Measurements from ENCODE around the gene SAMHD1. TPM values are rescaled to one million over a fixed set of nuclear protein-coding genes. Genes with fewer than 3 reads are reported as not detected.
A peak's percentile ranks its signal among the peaks of the same experiment; 100 is the strongest.

Gene SAMHD1
- total RNA-seq, 3 donors from 2014 or later (not counting 1 experiment from before 2014, with no cell fraction given): 237 to 279 (median 270) TPM

DNA sequence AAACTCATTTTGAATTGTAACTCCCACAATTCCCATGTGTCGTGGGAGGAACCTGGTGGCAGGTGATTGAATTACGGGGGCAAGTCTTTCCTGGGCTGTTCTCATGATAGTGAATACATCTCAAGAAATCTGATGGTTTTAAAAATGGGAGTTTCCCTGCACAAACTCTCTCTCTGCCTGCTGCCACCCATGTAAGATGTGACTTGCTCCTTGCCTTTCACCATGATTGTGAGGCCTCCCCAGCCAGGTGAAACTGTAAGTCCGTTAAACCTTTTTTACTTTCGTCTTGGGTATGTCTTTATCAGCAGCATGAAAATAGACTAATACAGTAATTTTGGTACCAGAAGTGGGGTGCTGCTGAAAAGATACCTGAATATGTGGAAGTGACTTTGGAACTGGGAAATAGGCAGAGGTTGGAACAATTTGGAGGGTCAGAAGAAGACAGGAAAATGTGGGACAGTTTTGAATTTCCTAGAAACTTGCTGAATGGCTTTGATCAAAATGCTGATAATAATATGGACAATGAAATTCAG is 41.4 kb upstream of the SAMHD1 start:
- WGBS (ENCODE audit: insufficient coverage): 98% methylated on average over 4 of the region's 4 CpGs
- H3K27ac Mint-ChIP-seq: no peak overlapping the region
- ATAC-seq (no peak), DNase-seq (no peak)
- no peak for TF ChIP-seq CTCF (IDR thresholded peaks at IDR 0.05)
- H3K27ac ChIP-seq (ENCODE audit: low read length): no peak overlapping the region
- peaks cover 7% of the 10 kb centered on the region for H3K36me3 ChIP-seq (ENCODE audit: control insufficient read depth, insufficient read depth, low read length)
- H3K36me3 Mint-ChIP-seq: no peaks in the 10 kb centered on the region
- H3K9me3 Mint-ChIP-seq: peaks cover 2 to 3% of the 10 kb centered on the region in 2 donors
- H3K4me1 ChIP-seq (ENCODE audit: control insufficient read depth, insufficient read depth, low read length): peaks cover 9% of the 10 kb centered on the region
- H3K9me3 ChIP-seq (ENCODE audit: control insufficient read depth, insufficient read depth, low read length): peaks cover 7% of the 10 kb centered on the region
- H3K4me3 ChIP-seq (ENCODE audit: low read length): no peak overlapping the region
- H3K27me3 Mint-ChIP-seq (ENCODE audit: low read depth in 2 of 2): no peaks in the 10 kb centered on the region
- H3K4me1 Mint-ChIP-seq: peaks cover 9 to 22% of the 10 kb centered on the region in 2 donors
- no peaks in the 10 kb centered on the region for H3K27me3 ChIP-seq (ENCODE audit: control insufficient read depth, insufficient read depth, low read length)
- intact Hi-C loops (cut with micrococcal nuclease): no loop called here
- H3K4me3 Mint-ChIP-seq: no peak overlapping the region

DNA sequence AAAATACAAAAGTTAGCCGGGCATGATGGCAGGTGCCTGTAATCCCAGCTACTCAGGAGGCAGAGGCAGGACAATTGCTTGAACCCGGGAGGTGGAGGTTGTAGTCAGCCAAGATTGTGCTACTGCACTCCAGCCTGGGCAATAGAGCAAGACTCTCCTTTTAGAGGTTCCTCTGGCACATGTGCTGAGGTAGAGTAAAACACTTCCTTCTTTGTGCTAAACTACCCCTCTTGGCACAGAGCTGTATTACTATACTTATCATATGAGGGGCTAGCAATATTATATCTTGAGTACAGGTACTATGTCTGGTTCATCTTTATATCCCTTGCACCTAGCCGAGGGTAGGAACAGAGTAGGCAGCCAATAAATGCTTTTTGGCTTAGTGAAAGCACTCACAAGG is 40.2 kb upstream of the SAMHD1 start:
- H3K4me1 Mint-ChIP-seq: peaks cover 9 to 22% of the 10 kb centered on the region in 2 donors

GRCh38 chr20:36989797-36990196 is 38.3 kb upstream of the SAMHD1 start:
- Histone ChIP-seq H3K4me3 (ENCODE audit: low read length) (no peak overlapping the region), H3K9me3 (ENCODE audit: control insufficient read depth, insufficient read depth, low read length) (peaks cover 7% of the 10 kb centered on the region), H3K27ac (ENCODE audit: low read length) (no peak overlapping the region), H3K4me1 (ENCODE audit: control insufficient read depth, insufficient read depth, low read length) (peaks cover 9% of the 10 kb centered on the region), H3K36me3 (ENCODE audit: control insufficient read depth, insufficient read depth, low read length) (no peaks in the 10 kb centered on the region), H3K27me3 (ENCODE audit: control insufficient read depth, insufficient read depth, low read length) (no peaks in the 10 kb centered on the region)
- no peaks in the 10 kb centered on the region for H3K27me3 Mint-ChIP-seq (ENCODE audit: low read depth in 2 of 2)
- 90% methylated on average over 4 of the region's 6 CpGs for WGBS (ENCODE audit: insufficient coverage)
- H3K9me3 Mint-ChIP-seq: peaks cover 2 to 3% of the 10 kb centered on the region in 2 donors
- DNase-seq (no peak), ATAC-seq (no peak)
- peaks cover 9 to 22% of the 10 kb centered on the region in 2 donors for H3K4me1 Mint-ChIP-seq
- intact Hi-C loops (cut with micrococcal nuclease): no loop called here
- no peak for TF ChIP-seq CTCF (IDR thresholded peaks at IDR 0.05)
- peak overlapping the region in 1 of 2 donors; percentile 31 for H3K27ac Mint-ChIP-seq
- no peak overlapping the region for H3K4me3 Mint-ChIP-seq
- H3K36me3 Mint-ChIP-seq: no peaks in the 10 kb centered on the region

More for the DNA sequence above, 40.2 kb upstream of the SAMHD1 start:
- no peak for TF ChIP-seq CTCF (IDR thresholded peaks at IDR 0.05)
- Histone ChIP-seq H3K9me3 (ENCODE audit: control insufficient read depth, insufficient read depth, low read length) (peaks cover 7% of the 10 kb centered on the region), H3K4me3 (ENCODE audit: low read length) (no peak overlapping the region), H3K4me1 (ENCODE audit: control insufficient read depth, insufficient read depth, low read length) (peaks cover 9% of the 10 kb centered on the region), H3K27me3 (ENCODE audit: control insufficient read depth, insufficient read depth, low read length) (no peaks in the 10 kb centered on the region), H3K36me3 (ENCODE audit: control insufficient read depth, insufficient read depth, low read length) (peaks cover 4% of the 10 kb centered on the region), H3K27ac (ENCODE audit: low read length) (no peak overlapping the region)
- DNase-seq (no peak), ATAC-seq (no peak)
- no peaks in the 10 kb centered on the region for H3K27me3 Mint-ChIP-seq (ENCODE audit: low read depth in 2 of 2)
- H3K36me3 Mint-ChIP-seq: no peaks in the 10 kb centered on the region
- H3K9me3 Mint-ChIP-seq: peaks cover 2 to 3% of the 10 kb centered on the region in 2 donors
- H3K27ac Mint-ChIP-seq: no peak overlapping the region
- no peak overlapping the region for H3K4me3 Mint-ChIP-seq
- intact Hi-C loops (cut with micrococcal nuclease): no loop called here
- 97% methylated on average over 3 of the region's 3 CpGs for WGBS (ENCODE audit: insufficient coverage)

DNA sequence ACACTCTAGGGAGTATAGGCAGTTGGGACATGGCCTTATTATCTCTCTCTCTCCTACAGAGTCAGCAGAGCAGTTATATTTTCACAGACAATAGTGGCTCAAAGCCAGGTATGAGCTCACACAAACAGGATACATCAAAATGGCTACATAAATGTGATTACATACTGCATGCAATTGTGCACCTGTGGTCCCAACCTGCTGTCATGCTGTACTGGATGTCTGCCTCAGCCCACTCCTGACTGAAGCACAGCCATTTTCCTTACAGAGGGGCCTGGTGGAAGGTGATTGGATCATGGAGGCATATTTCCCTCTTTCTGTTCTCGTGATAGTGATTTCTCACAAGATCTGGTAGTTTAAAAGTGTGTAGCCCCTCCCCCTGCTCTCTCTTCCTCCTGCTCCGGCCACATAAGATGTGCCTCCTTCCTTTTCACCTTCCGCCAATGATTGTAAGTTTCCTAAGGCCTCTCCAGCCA is 37.0 kb upstream of the SAMHD1 start:
- peaks cover 2 to 3% of the 10 kb centered on the region in 2 donors for H3K9me3 Mint-ChIP-seq
- 73% methylated on average over 2 of the region's 3 CpGs for WGBS (ENCODE audit: insufficient coverage)
- no peaks in the 10 kb centered on the region for H3K27me3 Mint-ChIP-seq (ENCODE audit: low read depth in 2 of 2)
- Histone ChIP-seq H3K4me3 (ENCODE audit: low read length) (no peak overlapping the region), H3K4me1 (ENCODE audit: control insufficient read depth, insufficient read depth, low read length) (peaks cover 9% of the 10 kb centered on the region), H3K36me3 (ENCODE audit: control insufficient read depth, insufficient read depth, low read length) (no peaks in the 10 kb centered on the region), H3K27ac (ENCODE audit: low read length) (no peak overlapping the region), H3K9me3 (ENCODE audit: control insufficient read depth, insufficient read depth, low read length) (peaks cover 7% of the 10 kb centered on the region), H3K27me3 (ENCODE audit: control insufficient read depth, insufficient read depth, low read length) (no peaks in the 10 kb centered on the region)
- no peaks in the 10 kb centered on the region for H3K36me3 Mint-ChIP-seq
- peaks cover 9 to 22% of the 10 kb centered on the region in 2 donors for H3K4me1 Mint-ChIP-seq
- DNase-seq (peak in 1 of 2 donors; percentile 63), ATAC-seq (no peak)
- intact Hi-C loops (cut with micrococcal nuclease): no loop called here
- H3K4me3 Mint-ChIP-seq: no peak overlapping the region
- peak overlapping the region; percentile 5 to 9 for H3K27ac Mint-ChIP-seq
- TF ChIP-seq CTCF (IDR thresholded peaks at IDR 0.05): no peak

Data from natural killer cell (primary cell).